ENCODE results near the gene TTBK2. TPM values are rescaled to one million over a fixed set of nuclear protein-coding genes. Genes with fewer than 3 reads are reported as not detected.

TTBK2 gene
- polyA plus RNA-seq, 1 of the 3 experiments (the other 2 are of a cell fraction) = 4.5 TPM

- Histone ChIP-seq H3K27ac (ENCODE audit: low read depth in 2 of 2, low read length in 1 of 2) (no peak overlapping the region; a peak in 1 of 4 replicates), H2AFZ (ENCODE audit: low read depth) (no peak overlapping the region), H3K4me2 (peak overlapping the region; percentile 97), H3K27me3 (ENCODE audit: insufficient read depth) (no peaks in the 10 kb centered on the region), H4K20me1 (ENCODE audit: insufficient read depth) (no peaks in the 10 kb centered on the region), H3K9me2 (no peaks in the 10 kb centered on the region), H3K79me2 (ENCODE audit: insufficient read depth) (peaks cover 27% of the 10 kb centered on the region), H3K9ac (peak overlapping the region; percentile 91), H3F3A (replicated peaks; ENCODE audit: insufficient read depth) (peaks cover 5% of the 10 kb centered on the region), H3K9me3 (no peaks in the 10 kb centered on the region), H3K4me3 (ENCODE audit: low read depth in 2 of 2, low read length in 1 of 2) (peak overlapping the region; percentile 88 to 89), H3K36me3 (replicated peaks in 1 of 2; ENCODE audit: control insufficient read depth in 1 of 2, insufficient read depth in 2 of 2, low read length in 1 of 2) (peaks cover 21 to 34% of the 10 kb centered on the region in 2 experiments), H3K4me1 (ENCODE audit: control insufficient read depth in 1 of 2, insufficient read depth in 2 of 2, low read depth in 1 of 2, low read length in 1 of 2) (peaks cover 0 to 21% of the 10 kb centered on the region in 2 experiments; a peak in 2 of 4 replicates)
- no peak for TF ChIP-seq YY1 (IDR thresholded peaks at IDR 0.05; ENCODE audit: low read depth)
- no peak for TF ChIP-seq REST (IDR thresholded peaks at IDR 0.05; ENCODE audit: low read depth, low read length)
- no peak for TF ChIP-seq RCOR1 (IDR thresholded peaks at IDR 0.05; ENCODE audit: low read length)
- TF ChIP-seq GABPA (IDR thresholded peaks at IDR 0.05; ENCODE audit: low read depth) = no peak
- TF ChIP-seq TEAD4 (IDR thresholded peaks at IDR 0.05; ENCODE audit: borderline replicate concordance, insufficient read depth) = no peak
- TF ChIP-seq TAF1 (IDR thresholded peaks at IDR 0.05; ENCODE audit: borderline replicate concordance, low read depth, low read length) = no peak
- TF ChIP-seq PBX3 (IDR thresholded peaks at IDR 0.05) = no peak
- no peak for TF ChIP-seq SMC3 (IDR thresholded peaks at IDR 0.05; ENCODE audit: low read depth, low read length)
- TF ChIP-seq POLR2AphosphoS5 (IDR thresholded peaks at IDR 0.05; ENCODE audit: low read depth, low read length) = no peak
- no peak for TF ChIP-seq RFX5 (IDR thresholded peaks at IDR 0.05; ENCODE audit: low read length)
- TF ChIP-seq EP300 (IDR thresholded peaks at IDR 0.05; ENCODE audit: borderline replicate concordance in 1 of 2, low read depth in 1 of 2, low read length in 1 of 2) = no peak
- no peak for TF ChIP-seq CTCF (IDR thresholded peaks at IDR 0.05)
- no peak for TF ChIP-seq NFIC (IDR thresholded peaks at IDR 0.05; ENCODE audit: borderline replicate concordance)
- no peak for TF ChIP-seq ELF1 (IDR thresholded peaks at IDR 0.05)
- TF ChIP-seq NRF1 (IDR thresholded peaks at IDR 0.05; ENCODE audit: low read depth, low read length) = no peak
- no peak for TF ChIP-seq IRF3 (IDR thresholded peaks at IDR 0.05; ENCODE audit: low read depth, low read length)
- no peak for TF ChIP-seq MAX (IDR thresholded peaks at IDR 0.05; ENCODE audit: low read depth)
- ChIA-PET CTCF (interaction anchor here (1.2 to 3.1 kb wide), 3 partner anchors 13 to 192 kb away, joined by 3 to 17 read pairs (median 9); no protein-coding TSS in a partner anchor), POLR2A (no interaction called here)
- WGBS (ENCODE audit: low lambda C conversion rate) = 80% methylated on average over 14 of the region's 19 CpGs
- DNase-seq = no peak
These were observed 185.0 kb downstream of the TTBK2 start for GRCh38 chr15:42735382-42736165.

Measured in SK-N-SH (cell line).